SHP77 (cell line): ENCODE data around the gene MAD2L2.

Experiments used
- DNase-seq, 2 experiments: peaks; one replicate each; lab custom pipeline; 2025; lab: John Stamatoyannopoulos, UW

MAD2L2 gene

DNA sequence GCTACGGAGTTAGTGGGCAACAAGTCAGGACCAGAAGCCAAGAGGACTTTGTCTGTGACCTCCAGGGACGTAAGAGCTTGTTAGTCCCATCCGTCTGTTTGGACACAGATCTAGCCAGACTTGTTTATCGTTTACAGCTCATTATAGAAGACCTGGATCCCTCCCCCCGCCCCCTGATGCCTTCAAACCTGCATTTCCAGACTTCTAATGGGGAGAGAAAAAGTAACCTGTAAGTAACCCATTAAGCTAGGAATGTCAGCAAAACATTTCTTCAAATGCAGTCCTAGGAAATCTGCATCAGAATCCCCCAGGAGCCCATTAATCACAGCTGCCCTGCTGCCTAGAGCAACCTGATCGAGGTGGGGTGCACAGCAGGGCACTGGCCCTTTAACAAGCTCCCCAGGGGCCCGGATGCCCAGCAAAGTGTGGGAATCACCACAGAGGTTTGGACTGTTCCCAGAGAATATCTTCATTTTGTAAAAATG, 1.4 kb upstream of the MAD2L2 start:
- DNase-seq: no peak

DNA sequence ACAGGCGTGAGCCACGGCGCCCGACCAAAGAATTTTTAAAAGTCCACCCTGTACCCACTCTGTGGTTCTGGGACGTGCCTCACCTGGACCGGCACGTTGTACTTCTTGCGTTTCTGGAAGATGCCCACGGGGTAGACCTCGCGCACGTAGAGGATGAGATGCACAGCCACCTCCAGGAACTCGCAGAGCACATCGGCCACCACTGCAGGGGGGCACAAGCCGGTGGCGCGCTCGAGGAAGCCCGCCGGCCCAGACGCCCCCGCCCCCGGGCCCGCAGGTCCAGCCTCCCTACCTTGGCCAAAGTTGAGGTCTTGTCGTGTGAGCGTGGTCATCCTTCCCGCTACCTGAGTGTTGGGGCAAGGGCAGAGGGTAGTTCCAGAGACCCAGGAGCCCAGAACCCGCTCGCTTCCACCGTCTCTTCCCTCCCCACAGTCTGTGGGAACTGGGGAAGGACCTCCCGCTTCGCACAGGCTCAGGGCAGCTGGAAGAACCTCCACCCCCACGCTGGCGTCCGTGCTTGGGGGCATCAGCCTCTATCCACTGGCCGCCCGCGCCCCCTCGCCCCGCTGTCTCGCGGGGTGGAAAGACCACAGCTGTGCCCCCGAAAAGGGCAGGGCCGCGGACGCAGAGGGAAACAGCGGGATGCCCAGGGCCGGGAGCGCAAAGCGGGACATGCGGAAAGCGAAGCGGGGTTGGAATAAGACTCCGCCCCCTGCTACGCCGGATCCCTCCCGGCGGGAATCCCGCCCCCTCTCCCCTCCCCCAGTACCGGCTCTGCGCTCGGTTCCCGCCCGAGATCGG, 478 bp downstream of the MAD2L2 start:
- DNase-seq: peak; percentile 28 to 49

DNA sequence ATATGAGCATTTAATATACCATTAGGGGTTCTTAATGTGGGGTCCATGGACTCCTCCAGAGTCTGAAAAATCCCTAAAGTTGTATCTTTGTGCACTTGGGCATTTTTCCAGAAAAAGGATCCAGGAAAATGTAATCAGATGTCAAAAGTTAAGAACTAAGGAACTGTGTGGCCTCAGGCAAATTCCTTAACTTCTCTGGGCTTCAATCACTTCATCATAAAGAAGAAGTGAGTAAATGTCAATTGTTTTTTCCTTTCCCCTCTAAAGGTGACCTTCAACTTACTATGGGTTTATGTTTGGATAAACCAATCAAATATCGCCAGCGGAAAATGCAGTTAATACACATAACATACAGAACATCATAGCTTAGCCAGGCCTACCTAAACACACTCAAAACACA, 2.5 kb downstream of the MAD2L2 start:
- no peak for DNase-seq

DNA sequence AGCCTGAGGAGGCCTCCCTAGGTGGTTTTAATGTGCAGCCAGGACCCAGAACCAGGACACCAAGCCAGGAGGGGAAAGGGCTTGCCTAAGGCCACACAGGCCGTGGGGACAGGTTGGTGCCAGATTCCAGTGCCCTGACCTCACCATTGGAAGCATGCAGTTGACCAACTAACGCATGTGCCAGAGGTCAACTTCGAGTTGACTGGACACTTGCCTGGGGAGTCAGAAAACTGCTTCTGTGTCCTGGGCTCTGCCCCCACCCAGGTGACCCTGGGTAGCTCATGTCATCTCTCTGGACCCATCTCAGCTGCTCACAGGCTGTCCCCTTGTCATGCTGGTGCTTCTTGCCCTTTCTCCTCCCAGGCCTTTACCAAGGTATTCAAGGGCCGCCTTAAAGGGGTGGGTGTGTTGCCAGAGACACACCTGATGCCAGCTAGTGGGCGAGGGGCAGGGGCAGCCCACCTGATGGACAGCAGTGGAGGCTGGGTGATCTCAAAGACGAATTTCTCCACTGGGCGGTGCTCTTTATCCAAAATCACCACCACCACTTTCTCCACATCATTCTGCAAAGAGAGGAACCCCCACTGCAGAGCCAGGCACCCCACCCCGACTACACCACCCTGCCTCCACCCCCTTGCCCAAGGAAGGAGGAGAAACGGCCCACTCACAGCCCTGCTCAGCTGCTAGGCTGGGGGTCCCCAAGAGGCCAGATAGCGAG, 4.4 kb downstream of the MAD2L2 start:
- DNase-seq: no peak

DNA sequence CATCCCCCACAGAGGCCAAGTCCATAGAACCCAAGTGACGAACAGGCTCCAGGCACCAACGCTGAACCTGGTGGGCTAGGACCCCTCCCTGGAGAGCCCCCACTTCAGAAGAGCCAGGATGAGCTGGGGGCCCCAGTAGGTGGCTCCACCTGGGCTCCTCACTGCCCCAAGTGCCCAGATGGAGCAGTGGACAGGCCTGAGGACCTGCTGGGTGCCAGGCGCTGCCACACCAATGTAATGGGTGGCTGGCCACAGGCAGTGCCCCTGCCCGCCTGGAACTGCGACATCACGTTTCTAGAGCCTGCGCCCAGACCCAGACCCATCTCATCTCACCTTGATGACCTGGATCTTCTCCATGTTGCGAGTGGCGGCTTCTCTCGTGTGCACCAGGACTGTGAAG, 5.6 kb downstream of the MAD2L2 start:
- DNase-seq: no peak

DNA sequence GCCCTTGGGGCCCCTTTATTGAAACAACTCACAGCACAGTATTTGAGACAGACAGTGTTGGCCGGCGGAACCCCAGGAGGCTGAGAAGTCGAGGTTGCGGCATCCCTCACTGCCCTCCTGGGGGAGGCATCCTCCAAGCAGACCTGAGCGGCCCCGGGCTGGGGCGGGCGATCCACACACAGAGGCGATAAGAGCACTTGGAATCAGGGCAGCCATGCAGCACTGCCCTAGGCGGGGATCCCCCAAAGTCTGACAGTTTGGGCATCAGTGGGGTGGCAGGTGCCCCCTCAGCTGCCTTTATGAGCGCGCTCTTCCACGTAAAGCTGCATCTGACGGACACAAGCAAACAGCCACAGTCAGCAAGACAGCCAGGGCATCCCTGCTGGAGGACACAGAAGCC, 6.5 kb downstream of the MAD2L2 start:
- no peak for DNase-seq

DNA sequence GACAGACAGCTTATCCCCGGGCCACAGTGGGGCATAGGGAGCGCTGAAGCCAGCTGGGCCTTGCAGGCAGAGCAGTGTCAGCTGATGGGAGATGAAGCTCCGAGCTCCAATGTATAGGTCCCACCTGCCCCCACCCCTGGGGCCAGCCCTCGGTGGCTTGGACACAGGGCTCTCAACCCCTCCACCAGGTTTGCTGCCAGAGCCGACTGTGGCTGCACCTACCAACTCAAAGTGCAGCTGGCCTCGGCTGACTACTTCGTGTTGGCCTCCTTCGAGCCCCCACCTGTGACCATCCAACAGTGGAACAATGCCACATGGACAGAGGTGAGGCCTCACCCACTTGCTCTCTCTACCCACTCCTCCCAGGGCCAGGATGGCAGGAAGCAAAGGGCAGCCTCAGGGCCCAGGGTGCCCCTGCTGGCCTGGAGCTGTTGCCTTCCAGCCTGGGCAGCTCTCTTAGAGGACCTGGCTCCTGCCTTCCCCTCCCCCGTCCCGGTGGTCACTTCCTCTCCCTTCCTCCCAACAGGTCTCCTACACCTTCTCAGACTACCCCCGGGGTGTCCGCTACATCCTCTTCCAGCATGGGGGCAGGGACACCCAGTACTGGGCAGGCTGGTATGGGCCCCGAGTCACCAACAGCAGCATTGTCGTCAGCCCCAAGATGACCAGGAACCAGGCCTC, 7.7 kb downstream of the MAD2L2 start:
- no peak for DNase-seq

DNA sequence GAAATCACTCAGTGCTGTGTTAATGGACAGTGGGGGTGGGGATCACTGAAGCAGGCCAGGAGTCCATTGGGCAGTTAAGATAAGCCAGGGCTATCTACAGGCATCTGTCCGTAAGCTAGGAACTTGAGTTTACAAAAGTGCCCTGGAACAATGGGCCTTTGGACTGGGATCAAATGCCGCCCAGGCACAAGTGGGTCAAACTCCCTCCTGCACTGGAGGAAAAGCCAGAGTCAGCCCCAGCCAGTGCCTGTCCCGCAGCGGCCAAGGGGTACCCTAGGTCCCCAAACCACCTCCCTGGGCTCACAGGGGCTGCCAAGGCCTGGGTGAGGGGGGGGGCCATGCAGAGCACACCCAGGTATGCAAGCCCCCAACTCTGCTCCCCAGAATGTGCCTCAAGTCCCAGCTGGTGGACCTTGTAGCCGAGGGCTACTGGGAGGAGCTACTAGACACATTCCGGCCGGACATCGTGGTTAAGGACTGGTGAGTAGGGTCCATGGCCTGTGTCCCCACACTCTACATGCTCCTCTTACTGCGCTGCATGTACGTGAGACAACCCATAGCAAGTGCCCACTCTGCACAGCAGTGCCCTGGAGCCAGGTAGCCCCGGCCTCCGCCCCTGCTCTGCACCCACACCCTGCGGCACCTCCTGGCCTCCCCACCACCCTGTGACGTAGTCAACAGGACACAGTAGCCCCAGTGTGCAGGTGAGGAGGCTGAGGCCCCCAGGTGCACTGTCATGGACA, 9.2 kb downstream of the MAD2L2 start:
- DNase-seq: no peak

DNA sequence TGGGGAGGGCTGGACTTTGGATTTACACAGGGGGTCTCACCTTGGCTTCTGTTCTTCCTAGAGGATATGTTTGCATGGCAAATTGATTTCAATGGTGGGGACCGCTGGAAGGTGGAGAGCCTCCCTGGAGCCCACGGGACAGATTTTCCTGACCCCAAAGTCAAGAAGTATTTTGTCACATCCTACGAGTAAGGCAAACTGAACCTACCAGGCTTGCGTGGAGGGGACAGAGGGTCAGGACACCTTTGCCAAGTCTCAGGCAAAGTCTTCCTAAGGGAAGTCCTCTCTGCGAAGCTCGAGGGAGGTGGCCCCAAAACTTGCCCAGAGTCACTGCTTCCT, 9.8 kb downstream of the MAD2L2 start:
- no peak for DNase-seq

DNA sequence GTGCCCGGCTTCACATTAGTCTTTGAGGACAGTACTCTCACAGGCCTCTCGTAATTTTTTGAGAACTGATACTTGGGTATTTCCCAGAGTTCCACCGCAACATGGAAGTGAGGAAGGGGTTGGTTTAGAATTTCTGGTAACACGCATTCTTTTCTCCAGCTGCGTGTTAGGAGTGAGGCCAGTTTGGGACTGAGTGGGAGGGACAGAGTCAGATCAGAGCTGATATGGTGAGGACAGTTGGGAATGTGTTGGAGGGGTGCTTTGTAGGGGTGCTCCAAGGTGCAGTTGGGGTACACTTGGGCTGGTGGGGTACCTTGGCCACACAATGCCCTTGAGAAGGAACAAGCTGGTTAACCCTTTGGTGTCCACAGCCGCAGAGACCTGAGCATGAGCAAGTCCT, 10.2 kb downstream of the MAD2L2 start:
- DNase-seq: no peak

DNA sequence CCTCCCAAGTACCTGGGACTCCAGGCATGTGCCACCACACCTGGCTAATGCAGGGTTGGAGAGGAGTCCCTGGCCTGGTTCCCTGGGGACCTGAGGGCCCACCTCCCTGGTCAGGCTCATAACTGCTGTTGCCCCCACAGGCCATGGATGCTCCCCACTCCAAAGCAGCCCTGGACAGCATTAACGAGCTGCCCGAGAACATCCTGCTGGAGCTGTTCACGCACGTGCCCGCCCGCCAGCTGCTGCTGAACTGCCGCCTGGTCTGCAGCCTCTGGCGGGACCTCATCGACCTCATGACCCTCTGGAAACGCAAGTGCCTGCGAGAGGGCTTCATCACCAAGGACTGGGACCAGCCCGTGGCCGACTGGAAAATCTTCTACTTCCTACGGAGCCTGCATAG, 12.4 kb downstream of the MAD2L2 start:
- no peak for DNase-seq

DNA sequence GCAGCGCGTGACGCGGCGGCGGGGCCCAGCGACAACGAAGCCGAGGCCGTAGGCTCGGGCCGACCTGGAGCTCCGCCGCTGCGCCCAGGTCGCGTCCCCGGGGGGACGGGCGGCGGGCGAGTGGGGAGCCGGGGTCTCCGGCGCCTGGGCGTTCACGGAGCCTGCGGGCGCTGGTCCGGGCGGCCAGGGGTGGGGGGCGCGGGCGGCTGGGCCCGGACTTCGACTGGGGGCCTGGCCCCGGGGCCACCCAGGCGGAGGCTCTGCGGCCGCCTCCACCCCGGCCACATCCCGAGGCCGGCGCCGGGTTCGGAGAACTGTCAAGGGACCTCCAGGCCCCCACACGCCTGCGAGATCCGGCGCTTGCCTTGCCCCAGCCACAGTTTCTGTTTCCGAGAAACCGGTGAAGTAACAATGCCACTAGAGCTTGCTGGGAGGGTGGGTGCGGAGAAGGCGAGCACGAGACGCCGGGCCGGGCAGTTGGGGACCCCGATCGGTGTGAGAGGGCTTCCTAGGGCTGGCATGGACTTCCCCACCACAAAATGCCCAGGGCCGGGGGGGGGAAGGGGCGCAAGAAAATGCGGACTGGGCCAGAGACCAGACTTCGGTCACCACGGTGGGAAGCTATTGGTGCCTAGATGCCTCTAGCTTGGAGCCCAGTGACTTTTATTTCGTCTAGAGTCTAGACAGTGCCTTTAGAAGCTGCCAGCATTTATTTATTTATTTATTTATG, 16.4 kb downstream of the MAD2L2 start:
- no peak for DNase-seq

DNA sequence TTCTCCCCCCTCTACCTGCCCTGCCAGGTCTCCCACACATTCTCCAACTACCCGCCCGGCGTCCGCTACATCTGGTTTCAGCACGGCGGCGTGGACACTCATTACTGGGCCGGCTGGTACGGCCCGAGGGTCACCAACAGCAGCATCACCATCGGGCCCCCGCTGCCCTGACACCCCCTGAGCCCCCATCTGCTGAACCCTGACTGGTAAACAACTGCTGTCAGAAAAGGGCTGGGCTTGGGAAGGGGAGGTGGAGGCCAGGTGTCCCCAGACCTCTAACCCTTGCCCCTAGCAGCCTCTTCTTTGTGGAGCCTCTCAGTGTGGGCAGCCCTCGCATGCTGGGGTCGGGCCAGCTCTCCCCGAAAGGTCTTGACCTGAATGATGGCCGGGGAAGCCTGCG, 19.8 kb downstream of the MAD2L2 start:
- DNase-seq: no peak

DNA sequence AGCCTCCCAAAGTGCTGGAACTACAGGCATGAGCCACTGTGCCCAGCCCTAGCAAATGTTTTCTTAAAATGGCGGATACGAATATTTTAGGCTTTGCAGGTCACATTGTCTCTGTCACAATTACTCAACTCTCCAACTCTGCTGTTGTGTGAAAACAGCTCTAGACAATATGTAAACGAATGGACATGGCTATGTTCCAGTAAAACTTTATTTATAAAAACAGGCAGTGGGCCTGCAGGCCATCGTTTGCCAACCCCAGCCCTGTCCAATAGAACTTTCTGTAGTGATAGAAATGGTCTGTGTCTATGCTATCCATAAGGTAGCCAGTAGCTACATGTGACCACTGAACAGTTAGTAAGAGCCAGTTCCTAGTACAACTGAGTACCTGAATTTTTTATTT, 21.2 kb downstream of the MAD2L2 start:
- DNase-seq: no peak

DNA sequence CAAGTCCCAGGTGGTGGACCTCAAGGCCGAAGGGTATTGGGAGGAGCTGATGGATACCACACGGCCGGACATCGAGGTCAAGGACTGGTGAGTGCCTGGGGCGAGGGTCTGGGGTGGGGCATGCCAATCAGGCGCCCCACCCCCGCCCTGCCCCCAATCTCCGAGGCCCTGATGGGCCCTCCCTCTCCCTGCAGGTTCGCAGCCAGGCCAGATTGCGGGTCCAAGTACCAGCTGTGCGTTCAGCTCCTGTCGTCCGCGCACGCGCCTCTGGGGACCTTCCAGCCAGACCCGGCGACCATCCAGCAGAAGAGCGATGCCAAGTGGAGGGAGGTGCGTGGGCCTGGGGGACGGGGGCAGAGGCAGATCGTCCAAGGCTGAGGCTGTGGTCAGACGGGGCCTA, 22.4 kb downstream of the MAD2L2 start:
- no peak for DNase-seq

DNA sequence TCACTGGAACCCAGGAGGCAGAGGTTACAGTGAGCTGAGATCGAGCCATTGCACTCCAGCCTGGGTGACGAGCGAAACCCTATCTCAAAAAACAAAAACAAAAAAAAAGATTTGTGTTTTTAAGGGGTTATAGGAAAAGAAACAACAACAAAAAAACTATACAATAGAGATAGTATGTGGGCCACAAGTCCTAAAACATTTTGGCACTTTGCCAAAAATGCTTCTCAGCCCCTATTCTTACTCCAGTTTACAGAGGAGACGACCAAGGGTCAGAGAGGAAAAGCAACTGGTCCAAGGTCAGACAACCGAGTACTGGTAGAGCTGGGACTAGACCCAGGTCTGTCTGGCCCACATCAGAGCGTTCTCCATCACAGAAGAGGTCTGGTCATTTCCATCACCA, 23.3 kb downstream of the MAD2L2 start:
- no peak for DNase-seq

DNA sequence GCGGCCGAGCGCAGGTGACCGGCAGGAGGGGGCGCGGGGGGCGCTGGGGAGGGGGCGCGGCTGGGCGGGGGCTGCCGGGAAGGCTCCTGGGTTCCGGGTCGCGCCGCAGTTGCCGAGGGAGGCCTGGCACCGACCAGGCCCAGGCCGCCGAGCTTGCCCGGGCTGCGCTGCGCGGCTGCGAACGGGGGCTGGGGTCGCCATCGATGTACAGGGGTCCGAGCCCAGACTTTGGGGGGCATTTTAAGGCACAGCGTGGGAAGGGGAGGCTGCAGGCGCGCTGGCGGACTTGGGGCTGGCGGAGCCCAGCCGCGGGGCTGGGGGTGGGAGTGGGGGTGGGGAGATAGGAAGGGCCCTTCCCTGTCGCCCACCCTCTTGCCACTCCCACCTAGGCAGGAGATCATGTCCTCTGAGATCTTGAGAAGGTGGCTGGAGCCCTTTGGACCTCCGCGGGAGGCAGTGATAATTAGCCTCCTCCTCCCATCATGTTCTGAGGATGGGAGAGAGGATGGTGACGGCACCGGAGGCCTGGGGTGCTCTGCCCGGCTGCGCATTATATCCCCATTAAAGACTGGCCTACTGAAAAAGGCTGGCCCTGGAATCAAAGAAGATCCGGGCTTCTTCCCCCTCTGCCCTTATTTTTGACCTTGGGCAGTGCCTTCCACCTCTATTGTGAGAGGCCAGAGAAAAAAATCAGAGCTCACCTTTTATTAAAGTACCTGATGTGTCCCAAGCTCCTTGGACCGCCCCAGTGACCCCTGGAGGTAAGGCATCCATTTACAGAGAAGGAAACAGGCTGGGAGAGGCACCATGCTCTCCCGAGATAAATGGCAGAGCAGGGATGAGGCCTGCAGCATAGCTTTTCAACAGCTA, 25.8 kb downstream of the MAD2L2 start:
- no peak for DNase-seq

DNA sequence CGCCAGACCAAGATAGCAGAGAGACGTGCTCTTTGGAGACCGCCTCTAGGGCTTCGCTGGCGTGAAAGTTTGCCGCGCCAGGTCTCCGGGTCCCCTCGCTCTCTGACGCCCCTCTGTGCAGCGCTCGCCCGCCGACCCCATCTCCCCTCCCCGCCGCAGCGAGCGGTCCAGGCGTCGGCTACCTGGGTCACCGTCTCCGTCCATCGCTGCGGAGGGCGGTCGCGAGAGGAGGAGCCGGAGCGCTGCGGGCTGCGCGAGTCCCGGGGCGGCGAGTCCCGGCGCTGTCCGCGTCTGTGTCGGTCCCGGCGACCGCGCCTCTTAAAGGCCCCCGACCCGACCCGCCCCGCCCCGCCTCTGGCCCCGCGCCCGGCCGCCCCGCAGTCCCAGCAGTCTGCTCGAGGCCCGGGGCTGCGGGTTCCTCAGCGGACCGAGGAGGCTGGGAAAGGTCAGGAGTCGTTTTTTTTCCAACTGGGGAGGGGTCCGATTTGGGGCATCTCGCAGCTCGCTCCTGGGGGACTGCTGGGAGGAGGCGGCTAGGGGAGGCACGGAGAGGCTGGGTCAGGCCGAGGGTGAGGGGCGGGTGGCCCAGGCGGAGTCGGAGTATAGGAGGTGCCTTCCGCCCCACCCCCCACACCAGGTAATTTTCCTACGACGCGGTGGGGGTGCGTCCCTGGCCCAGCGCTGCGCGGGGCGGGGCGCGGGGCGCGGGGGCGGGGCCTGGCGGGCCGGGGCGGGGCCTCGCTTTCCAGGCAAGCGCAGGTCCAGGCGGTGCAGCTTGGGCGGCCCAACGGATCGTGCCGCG, 26.6 kb downstream of the MAD2L2 start, which contains the start of the genes FBXO2 and FBXO44:
TSS of gene FBXO2 (minus strand) at position 293 of the 802 bp plus-strand sequence. CDS start at position 204, 89 bp downstream.
TSS of gene FBXO44 (plus strand) at position 741 of the 802 bp plus-strand sequence. CDS start 959 bp downstream, outside the sequence.
- no peak for DNase-seq

DNA sequence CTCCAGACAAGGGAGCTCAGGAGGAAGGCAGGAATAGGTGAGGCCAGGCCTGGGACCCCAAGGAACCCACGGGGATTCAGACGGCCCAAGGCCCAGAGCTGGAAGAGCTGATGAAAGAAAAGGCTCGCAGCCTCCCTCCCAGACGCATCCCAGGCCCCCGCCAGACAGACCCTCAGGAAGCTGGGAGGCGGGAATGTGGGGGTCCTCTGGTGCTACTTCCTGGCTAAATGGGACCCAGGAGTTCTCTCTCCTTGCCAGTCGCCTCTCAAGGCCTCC, 27.1 kb downstream of the MAD2L2 start:
- no peak for DNase-seq
